Measurements from ENCODE around the gene MYO16.

GRCh38 chr13:108755083-108755482 is 125.7 kb downstream of the MYO16 start:
- TF ChIP-seq POLR2A (IDR thresholded peaks at IDR 0.05), result no peak
- TF ChIP-seq, protein P1, sequence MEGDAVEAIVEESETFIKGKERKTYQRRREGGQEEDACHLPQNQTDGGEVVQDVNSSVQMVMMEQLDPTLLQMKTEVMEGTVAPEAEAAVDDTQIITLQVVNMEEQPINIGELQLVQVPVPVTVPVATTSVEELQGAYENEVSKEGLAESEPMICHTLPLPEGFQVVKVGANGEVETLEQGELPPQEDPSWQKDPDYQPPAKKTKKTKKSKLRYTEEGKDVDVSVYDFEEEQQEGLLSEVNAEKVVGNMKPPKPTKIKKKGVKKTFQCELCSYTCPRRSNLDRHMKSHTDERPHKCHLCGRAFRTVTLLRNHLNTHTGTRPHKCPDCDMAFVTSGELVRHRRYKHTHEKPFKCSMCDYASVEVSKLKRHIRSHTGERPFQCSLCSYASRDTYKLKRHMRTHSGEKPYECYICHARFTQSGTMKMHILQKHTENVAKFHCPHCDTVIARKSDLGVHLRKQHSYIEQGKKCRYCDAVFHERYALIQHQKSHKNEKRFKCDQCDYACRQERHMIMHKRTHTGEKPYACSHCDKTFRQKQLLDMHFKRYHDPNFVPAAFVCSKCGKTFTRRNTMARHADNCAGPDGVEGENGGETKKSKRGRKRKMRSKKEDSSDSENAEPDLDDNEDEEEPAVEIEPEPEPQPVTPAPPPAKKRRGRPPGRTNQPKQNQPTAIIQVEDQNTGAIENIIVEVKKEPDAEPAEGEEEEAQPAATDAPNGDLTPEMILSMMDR (IDR thresholded peaks at IDR 0.05), result no peak
